Measurements from ENCODE around the gene TRIM8.

TRIM8 gene, protein sequence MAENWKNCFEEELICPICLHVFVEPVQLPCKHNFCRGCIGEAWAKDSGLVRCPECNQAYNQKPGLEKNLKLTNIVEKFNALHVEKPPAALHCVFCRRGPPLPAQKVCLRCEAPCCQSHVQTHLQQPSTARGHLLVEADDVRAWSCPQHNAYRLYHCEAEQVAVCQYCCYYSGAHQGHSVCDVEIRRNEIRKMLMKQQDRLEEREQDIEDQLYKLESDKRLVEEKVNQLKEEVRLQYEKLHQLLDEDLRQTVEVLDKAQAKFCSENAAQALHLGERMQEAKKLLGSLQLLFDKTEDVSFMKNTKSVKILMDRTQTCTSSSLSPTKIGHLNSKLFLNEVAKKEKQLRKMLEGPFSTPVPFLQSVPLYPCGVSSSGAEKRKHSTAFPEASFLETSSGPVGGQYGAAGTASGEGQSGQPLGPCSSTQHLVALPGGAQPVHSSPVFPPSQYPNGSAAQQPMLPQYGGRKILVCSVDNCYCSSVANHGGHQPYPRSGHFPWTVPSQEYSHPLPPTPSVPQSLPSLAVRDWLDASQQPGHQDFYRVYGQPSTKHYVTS

DNA sequence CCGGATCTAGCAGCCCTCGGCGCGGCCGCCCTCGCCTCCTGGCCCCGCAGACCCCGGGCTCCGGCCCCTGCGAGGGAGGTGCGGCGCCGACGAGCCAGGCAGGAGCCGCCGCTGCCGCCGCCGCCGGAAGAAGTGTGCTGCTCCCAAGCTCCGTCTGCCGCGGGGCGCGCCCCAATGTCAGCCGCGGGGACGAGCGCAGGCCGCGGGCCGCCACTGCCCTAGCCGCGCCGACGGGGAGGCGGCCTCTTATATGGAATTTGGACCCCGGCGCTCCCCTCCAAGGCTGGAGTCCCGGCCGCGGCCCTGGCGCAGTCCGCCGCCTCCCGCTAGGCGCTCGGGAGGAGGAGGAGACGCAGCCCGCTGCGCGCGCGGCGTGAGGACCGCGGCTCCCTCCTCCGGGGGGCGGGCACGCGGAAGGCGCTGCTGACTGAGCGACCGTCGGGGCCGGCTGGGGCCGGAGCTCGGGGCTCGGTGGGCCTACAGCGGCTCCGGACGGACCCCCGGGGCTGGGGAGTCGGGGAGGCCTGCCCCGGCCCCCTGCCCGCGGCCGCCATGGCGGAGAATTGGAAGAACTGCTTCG, at the start of gene TRIM8:
Gene TRIM8 (plus strand): TSS at position 414 of the 580 bp plus-strand sequence. CDS start 139 bp downstream, at position 553.
- peak; percentile 33 to 38 for DNase-seq (ENCODE audit: low read depth in 2 of 2)

DNA sequence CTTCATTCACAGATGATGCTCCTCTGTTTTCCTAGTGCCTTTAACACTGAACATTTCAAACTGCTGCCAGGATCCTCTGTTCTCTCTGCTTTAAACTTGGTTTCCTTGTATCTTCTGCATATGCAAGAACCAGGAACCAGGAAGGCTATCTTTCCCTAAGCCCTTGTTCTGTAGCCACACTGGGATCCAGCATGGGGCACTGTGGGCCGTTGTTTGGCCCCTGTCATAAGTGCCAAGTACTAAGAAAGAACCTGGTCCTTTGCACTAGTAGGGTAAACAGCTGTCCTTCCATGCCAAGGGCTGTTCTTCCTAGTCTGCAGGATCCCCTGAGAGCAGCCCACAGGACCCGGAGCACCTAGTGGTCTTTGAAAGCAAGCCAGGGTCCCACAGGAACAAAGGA, 49.0 kb upstream of the TRIM8 start:
- DNase-seq (ENCODE audit: low read depth in 2 of 2) = no peak

DNA sequence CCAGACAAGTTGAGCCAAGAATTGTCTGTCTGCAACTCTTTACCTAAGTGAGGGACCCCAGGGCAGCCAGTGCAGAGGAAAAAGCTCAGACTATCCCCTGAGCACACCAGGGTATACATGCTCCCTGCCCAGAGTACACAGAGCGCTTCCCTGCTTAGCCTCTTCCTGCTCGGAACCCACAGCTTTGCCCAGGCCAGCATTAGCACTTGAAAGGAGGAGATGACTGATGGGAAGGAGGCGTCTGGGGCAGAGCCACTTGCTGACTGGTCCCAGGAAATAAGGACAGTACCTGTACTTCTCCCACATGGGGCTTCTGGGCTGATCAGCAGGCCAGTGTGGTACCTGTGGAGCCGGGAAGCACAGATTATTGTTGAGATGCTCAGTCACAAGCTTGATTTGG, 48.4 kb upstream of the TRIM8 start:
- no peak for DNase-seq (ENCODE audit: low read depth in 2 of 2)

DNA sequence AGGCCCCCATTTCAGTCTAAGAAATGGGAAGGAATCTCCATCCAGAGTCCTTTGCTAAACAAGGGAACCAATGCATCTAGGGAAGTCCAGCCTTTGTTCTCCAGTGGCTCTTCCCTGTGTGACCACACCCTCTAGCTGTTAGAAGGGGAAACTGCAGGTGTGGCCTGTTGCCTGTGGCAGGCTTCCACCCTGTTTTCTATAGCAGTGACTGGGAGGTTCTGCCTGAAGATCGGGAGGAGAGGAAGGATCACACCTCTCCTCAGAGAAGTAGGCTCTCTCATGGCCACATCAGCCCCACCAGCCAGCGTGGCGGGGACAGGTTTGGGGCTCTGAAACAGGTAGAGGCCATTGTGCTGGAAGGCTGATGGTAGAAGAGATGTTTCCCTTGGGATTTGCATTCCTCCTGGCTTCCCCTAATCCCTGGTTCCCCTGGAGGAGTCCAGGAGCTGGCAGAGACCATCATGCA, 47.7 kb upstream of the TRIM8 start:
- DNase-seq (ENCODE audit: low read depth in 2 of 2) = peak in 1 of 2 experiments; percentile 8

DNA sequence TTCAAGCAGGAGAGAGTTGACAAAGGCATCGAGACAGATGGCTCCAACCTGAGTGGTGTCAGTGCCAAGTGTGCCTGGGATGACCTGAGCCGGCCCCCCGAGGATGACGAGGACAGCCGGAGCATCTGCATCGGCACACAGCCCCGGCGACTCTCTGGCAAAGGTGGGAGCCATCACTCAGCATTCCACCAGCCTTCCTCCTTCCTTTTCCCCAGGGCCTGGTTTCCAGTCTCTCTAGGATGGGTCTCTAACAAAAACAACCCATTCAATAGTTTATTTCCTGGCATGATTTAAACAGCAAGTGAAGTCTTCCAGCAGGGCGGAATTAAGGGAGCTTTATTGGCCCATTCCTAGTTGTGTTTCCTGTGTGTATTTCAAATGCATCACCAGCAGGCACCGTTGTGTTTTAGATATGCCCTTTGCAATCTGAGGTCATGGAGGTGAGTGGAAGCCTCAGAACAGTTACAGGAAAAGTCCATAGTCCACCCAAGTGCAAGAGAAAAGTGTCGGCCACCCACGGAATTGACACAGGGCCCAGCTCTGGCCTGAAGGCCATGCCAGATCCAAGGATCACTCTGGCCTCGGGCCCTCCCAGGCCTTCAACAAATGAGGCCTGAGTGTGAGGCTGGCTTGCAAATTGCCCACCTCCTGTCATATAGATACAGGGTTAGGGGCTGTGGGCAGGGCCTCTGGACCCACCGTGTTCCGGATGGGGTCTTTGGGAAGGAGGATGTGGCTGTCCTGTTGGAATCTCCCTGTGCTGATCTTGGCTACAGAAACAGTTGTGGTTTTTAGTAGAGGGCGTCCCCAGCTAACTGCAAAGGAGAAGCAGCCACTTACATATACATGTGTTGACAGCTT, 46.9 kb upstream of the TRIM8 start:
- DNase-seq (ENCODE audit: low read depth in 2 of 2) = no peak

DNA sequence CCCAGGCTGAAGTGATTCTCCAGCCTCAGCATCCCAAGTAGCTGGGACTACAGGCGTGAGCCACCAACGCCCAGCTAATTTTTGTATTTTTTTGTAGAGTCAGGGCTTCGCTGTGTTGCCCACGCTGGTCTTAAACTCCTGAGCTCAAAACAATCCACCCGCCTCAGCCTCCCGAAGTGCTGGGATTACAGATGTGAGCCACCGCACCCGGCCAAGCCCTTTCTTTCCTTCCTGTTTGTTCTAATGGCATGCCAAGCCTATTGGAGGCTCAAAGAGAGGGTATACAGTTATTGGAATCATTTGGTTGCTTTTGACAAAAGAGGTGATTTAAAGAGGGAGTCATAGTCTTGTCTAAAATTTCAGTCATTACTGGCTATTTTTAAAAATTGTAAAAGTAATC, 46.0 kb upstream of the TRIM8 start:
- DNase-seq (ENCODE audit: low read depth in 2 of 2) = no peak

DNA sequence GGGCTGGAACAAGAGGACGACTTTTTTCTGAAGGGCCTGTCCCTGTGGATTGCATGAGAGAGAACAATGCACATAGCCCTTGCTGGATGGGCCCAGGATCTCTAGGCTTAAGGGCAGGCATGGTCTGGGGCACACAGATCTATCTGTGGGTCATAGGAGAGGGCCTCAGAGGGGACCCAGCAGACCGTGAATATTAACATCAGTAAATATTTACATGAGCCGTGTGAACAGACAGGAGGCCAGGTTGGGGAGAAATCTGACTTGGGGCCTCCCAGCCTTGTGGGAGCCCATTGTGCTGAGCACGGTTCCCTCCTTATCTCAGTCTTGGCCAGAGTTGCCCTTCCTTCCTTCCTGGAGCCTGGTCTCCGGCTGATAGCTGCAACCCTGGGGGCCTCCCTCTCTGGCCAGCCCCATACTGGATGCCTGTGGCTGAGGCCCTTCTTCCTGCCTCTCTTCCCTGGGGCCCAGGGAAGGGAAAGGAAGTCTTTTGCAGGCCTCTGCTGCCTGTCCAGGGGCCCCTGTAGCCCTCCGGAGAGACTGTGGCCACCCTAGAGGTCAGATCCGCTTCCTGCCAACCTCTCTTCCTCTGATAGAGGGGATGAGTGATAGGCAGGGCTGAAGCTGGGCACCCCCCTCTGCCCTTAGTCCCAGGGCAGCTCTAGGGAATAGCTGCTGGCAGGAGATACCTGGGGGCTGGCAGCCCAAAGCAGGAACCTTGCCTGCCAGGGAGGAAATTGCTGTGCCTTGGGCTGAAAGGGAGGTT, 44.5 kb upstream of the TRIM8 start:
- DNase-seq (ENCODE audit: low read depth in 2 of 2) = no peak

DNA sequence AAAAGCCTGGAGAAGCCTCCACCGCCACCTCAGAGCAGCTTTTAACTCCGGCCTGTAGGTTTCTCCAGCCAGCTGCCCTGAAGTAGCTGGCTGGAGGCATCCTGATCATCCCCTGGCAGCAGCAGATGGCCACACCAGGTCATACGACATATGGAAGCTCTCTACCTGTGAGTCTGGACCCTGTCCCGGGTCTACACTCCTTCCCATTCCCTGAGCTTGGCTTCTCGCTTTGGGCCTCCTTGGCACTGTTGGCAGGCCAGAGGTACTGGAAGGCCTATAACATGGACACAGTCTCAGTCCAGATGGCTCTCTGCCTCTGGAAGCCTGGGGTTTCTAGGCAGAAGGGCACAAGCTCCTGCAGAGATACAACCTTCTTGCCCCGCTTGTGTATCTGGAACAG, 43.5 kb upstream of the TRIM8 start:
- DNase-seq (ENCODE audit: low read depth in 2 of 2) = no peak

DNA sequence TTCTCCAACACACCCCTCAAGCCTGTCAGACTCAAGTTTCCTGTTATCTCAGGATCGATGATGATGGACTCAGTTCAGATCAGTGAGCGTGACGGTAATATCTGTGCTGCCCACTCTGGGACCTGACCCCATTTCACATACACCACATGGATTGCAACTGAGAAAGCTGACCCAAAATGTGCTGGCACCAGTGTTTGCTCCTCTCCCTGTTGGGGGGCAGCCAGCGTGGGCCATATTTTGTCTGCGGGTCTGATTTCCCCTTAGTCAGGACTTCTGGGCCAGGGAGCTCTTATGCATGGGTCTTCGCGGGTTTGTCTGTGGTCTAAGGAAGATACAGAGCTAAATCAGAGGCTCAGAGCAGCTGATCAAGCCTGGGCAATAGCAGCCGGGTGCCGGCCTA, 42.6 kb upstream of the TRIM8 start:
- DNase-seq (ENCODE audit: low read depth in 2 of 2) = no peak

DNA sequence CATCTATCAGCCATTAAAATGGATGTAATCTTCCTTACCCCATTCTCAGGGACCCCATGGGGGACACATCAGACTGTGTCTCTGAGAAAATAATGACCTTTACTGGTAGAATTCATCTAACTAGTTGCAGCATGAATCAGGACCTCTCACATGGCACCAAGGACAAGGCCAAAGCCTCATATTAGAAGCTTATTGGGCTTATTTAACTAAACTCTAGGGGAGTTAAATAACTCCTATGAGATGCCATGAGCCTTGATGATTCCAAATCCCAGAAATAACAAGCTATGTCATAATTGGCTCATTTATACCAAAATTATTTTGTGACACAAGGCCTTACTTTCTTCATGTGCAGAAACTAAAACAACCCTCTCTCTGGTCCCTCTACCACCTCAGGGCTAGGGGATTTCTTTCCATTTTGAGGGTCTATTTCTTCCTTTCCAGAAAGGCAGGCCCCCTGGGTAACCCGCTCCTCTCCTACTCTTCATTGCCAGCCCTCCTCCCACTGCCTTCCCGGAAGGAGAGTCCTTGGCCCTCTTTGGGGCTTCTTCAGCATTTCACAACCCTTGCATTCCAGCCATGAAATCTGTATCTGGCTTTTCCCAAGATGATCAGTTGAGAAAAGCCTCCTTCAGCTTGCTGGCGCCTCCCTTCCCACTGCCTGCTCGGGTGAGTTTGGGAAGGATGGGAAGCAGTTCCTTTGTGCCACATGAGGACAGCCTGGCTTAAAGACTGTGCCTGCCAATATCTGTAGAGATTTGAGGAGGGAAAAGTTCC, 41.8 kb upstream of the TRIM8 start:
- DNase-seq (ENCODE audit: low read depth in 2 of 2) = no peak

DNA sequence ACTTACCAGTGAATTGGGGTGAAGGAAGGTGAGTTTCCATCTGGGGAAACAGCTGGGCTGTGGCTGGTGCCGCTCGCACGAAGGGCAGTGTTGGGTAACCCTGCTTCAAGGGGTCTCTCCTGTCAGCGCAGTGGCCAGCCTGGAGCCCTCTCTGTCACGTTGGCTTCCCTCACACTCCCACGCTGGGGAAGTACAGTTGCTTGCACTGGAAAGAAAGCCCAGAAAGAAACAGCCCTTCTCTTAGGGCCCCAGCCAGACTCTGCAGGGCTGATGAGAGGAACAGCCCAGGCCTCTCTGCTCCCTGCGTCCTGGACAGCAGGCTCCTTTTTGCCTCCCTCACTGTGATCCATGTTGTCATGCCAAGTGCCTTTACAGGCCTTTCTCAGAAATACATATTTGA, 40.3 kb upstream of the TRIM8 start:
- no peak for DNase-seq (ENCODE audit: low read depth in 2 of 2)

DNA sequence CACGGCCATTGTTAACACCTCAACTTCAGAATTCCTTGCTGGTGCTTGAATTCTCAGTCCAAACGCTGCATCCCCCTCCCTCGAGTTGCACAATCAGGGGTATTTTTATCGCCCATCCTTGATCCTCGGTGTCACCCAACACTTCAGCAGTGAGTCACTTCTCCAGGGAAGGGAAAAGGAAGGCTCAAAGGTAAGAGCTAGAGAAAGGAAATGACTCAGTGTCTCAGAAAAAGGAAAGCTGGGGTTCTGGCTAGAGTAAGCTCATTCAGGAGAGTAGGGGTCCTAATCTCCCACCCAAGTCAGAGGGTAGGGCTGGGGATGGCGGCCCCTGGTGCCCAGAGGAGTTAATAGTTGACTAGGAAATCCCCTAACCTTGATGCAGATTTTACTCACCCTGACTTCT, 39.8 kb upstream of the TRIM8 start:
- DNase-seq (ENCODE audit: low read depth in 2 of 2) = no peak

DNA sequence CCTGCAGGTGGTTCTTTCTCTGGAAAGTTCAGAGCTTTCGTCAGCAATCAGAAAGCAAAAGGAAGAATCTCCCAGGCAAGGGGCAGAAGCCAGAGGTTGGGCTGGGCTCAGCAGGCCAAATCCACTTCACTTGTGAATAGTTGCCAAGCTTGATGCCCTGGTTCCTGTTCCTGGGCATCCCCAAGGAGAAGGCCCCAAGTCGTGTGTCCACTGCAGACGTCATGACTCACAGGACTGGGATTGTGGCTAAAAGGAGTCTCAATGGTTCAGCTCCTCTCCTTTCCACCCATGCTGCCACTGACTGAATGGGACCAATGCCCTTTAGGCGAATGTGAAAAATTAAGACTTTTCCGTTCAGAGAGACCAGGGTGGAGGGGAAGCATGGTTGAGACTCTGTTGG, 38.6 kb upstream of the TRIM8 start:
- no peak for DNase-seq (ENCODE audit: low read depth in 2 of 2)

DNA sequence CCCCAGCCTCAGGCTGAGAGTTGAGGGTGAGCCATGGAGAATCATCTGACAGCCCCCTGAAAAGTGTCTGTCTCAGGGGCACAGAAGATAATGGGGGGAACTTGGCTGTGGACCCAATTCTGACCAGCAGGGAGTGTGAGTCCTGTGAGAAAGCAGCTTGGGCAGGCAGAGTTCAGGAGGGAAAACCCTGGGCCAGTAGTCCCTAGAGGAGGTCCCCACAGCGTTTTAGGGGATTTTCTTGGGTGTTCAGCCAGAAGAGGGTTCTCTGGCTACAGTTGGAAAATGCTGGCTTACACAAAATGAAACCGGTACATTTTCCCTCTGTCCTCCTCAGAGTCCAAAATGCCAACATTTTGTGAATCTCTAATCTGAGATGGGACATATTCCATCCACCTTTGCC, 35.8 kb upstream of the TRIM8 start:
- DNase-seq (ENCODE audit: low read depth in 2 of 2) = no peak

DNA sequence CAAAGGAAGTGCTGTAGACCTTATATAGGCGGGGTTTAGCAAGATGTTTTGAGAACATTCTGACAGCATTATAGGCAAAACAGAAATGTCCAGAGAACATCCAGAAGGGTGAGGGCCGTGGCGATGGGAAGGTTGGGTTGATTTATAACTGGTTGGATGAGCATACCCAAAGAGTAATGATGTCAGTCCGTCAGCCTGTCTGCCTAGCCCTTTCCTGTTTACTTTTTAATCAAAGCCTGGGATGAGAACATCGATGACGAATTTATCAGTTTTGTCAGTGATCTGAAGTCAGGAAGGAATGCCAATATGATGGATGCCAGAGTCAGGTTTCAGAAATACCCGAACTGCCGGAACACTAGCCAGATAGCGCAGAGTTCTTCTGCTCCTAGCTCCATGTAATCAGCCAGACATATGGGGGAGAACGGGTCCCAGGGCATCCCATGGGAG, 33.8 kb upstream of the TRIM8 start:
- no peak for DNase-seq (ENCODE audit: low read depth in 2 of 2)

DNA sequence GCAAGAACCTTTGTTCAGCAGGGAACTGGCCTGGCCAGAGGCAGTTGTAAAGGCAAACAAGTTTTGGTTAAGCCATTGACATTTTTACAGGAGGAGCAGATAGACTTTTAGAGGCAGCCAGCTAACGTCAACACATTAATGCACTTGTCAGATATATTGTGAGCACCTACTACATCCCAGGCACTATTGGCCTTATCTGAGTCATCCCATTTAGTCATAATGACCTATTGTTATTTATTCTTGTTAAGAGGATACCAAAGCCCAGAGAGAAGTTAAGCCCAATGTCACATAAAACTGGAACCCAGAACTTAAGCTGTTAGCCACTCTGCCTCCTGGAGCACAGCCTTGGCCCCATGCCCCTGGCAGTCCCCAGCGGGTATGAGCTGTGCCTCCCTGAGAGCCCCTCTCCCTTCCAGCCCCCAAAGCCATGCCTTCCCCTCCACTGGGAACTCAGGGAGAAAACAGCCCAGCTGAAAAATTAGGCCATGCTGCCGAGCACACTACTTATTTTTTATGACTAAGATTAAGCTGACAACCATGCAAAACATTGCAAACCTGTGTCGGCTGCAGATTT, 32.7 kb upstream of the TRIM8 start:
- DNase-seq (ENCODE audit: low read depth in 2 of 2) = no peak

DNA sequence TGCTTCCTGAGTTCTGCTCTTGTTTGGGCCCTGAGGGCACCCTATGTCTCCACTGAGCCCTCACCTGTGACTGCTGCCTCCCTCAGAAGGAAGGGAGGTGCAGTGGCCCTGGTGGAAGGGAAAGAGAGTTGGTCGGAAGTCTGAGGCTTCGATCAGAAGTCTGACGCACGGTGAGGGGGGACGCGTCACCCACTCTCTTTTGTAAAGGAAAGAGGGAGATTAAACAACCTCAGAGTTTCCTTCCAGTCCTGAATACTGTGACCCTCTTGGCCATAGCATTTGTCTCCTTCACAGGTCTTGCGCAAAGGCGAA, 31.4 kb upstream of the TRIM8 start:
- peak in 1 of 2 experiments; percentile 28 for DNase-seq (ENCODE audit: low read depth in 2 of 2)

DNA sequence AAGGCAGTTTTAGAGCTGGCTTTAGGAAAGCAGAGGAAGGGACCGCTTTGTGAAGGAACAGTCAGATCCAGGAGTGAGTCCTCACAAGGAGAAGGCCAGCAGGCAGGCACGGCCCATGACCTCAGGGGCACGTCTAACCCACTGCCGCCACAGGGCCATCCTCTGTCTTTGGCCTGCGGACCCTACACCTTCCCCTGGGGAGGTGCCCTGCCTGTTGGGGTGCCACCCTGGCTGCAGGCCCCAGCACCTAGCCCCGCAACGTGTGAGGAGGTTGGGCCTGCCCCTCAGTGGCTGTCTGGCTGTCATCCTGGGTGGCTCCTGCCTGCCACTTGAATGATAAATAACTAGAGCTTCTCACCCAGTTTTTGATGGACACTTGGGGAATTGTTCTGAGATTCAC, 31.0 kb upstream of the TRIM8 start:
- DNase-seq (ENCODE audit: low read depth in 2 of 2) = no peak

DNA sequence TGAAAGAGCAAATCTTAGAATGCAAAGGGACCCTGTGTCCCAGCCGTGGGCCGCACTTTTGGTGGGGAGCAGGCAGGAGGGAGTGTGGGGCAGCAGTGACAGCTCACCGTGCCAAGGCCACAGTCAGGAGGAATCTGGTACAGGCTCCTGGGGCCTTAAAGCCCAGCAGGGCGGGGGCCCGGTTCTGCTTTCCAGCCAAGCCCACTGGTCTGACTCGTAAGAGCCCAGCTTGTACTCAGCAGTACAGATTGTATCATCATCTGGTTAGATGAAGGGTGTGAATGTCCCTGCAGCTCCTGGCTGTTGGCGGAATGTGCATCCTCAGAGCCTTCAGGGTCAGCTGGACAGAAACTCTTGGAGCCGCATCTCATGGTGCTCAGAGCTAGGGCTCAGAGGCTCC, 30.5 kb upstream of the TRIM8 start:
- DNase-seq (ENCODE audit: low read depth in 2 of 2) = no peak

DNA sequence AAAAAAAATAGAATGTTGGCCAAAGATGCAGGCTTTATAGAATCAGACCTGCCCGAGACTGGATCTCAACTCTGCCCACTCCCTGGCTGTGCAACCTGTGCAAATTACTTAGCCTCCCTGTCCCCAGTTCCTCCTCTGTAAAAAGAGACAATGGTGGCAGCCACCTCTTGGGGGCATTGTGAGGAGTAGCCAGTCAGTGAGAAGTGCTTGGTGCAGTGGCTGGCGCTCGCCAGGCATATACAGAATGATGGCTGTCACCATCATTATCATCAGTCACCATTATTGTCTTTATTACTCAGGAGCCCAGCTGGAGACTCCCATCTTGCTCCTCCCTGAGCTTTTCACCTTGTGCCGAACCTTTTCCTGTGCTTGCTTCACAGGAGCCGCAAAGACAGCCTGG, 29.4 kb upstream of the TRIM8 start:
- no peak for DNase-seq (ENCODE audit: low read depth in 2 of 2)

All from stimulated activated CD4-positive, alpha-beta T cell treated with anti-CD3 and anti-CD28 coated beads, Interleukin-12 subunit alpha, Interleukin-12 subunit beta, amount 100 ng/mL, for 24 hours (primary cell).